HCT116 (cell line): ENCODE measurements around the gene TRIM24. TPM values are rescaled to one million over a fixed set of nuclear protein-coding genes. Genes with fewer than 3 reads are reported as not detected.

Experiments
- ATAC-seq: fragments of 200-7000 bp; cut with Tn5 transposase; 2 replicates; pipeline ENCODE4 v1.9.1; 2020; ENCODE audit warnings: mild to moderate bottlenecking, moderate library complexity
- BruUV-seq: library from RNA; stranded (reverse); fragments of 400-500 nt; replicated peaks from 2 replicates; lab custom pipeline; 2021; lab: Mats Ljungman, UMichigan
- CTCF ChIA-PET: fragments of 300-600 bp; sonication (Branson Sonifier 250); formaldehyde crosslinking; loops from one replicate; lab custom pipeline; 2021; ENCODE audit warnings: antibody characterized with exemption; lab: Charles Lee
- POLR2A ChIA-PET: fragments of 300-600, 350-600 bp; sonication (Branson Sonifier 250); formaldehyde crosslinking; loops from one replicate; lab custom pipeline; 2021; ENCODE audit warnings: antibody characterized with exemption; lab: Charles Lee
- RAD21 ChIA-PET, 2 experiments: fragments of 300-600 bp; sonication (Branson Sonifier 250); formaldehyde crosslinking; loops; one replicate each; lab custom pipeline; 2023; ENCODE audit warnings: low total read pairs in 2 of 2; ENCODE audit not compliant: uncharacterized antibody in 2 of 2, unreplicated experiment in 2 of 2, low non-redundant PET in 1 of 2; lab: Charles Lee
- DNase-seq: peaks from one replicate; pipeline ENCODE4 v3.0.0-alpha.2; 2010; ENCODE audit warnings: low read depth, low spot score
- H2AFZ ChIP-seq: fragments of 200-600 bp; shearing (Covaris generic), sonication (generic); 2 replicates; pipeline ENCODE4 v1.6.1; 2017; ENCODE audit warnings: low read depth, mixed run types, mixed read lengths, antibody characterized with exemption, low read length; ENCODE audit not compliant: poor library complexity, severe bottlenecking
- H3K27ac ChIP-seq: 2 replicates; pipeline ENCODE4 v1.5.1; 2012; ENCODE audit warnings: low read depth, low read length
- H3K27me3 ChIP-seq: fragments of 200-600 bp; sonication (generic); 2 replicates; pipeline ENCODE4 v1.6.1; 2016; ENCODE audit warnings: mixed run types, low read length, mixed read lengths; ENCODE audit not compliant: insufficient read depth
- H3K36me3 ChIP-seq, 2 experiments: fragments of 200-500 bp in 1 of 2; fragments of 200-600 bp in 1 of 2; sonication (Bioruptor generic) in 1 of 2; sonication (generic) in 1 of 2; 2 replicates each; pipeline versions ENCODE4 v1.5.1 to v1.6.1; 2014 to 2016; ENCODE audit warnings: low read length in 2 of 2, inconsistent platforms in 1 of 2, mixed read lengths in 1 of 2, mixed run types in 1 of 2; ENCODE audit not compliant: insufficient read depth in 2 of 2, control insufficient read depth in 1 of 2
- H3K4me1 ChIP-seq, 2 experiments: fragments of 200-600 bp in 1 of 2; sonication (generic) in 1 of 2; 2 replicates each; pipeline versions ENCODE4 v1.5.1 to v1.6.1; 2012 to 2017; ENCODE audit warnings: low read length in 2 of 2, inconsistent platforms in 1 of 2, mild to moderate bottlenecking in 1 of 2, mixed read lengths in 1 of 2, mixed run types in 1 of 2, moderate library complexity in 1 of 2; ENCODE audit not compliant: insufficient read depth in 2 of 2, control insufficient read depth in 1 of 2
- H3K4me2 ChIP-seq: fragments of 200-600 bp; sonication (generic); 2 replicates; pipeline ENCODE4 v1.6.1; 2017; ENCODE audit warnings: mixed run types, low read length, mixed read lengths
- H3K4me3 ChIP-seq, 2 experiments: fragments of 200-600 bp in 1 of 2; sonication (generic) in 1 of 2; replicated peaks in 1 of 2; 2 replicates each; pipeline ENCODE4 v1.5.1; 2011 to 2016; ENCODE audit warnings: low read length in 2 of 2, control low read depth in 1 of 2, low read depth in 1 of 2, mild to moderate bottlenecking in 1 of 2, mixed read lengths in 1 of 2, mixed run types in 1 of 2
- H3K79me2 ChIP-seq: fragments of 200-600 bp; sonication (generic); 2 replicates; pipeline ENCODE4 v1.6.1; 2017; ENCODE audit warnings: mild to moderate bottlenecking, mixed run types, low read length, moderate library complexity, mixed read lengths; ENCODE audit not compliant: insufficient read depth
- H3K9ac ChIP-seq: fragments of 200-600 bp; sonication (generic); 2 replicates; pipeline ENCODE4 v1.6.1; 2016; ENCODE audit warnings: low read length, mixed read lengths
- H3K9me2 ChIP-seq: fragments of 200-600 bp; sonication (generic), shearing (Covaris generic); 2 replicates; pipeline ENCODE4 v1.6.1; 2017; ENCODE audit warnings: mixed run types, mild to moderate bottlenecking, moderate library complexity; ENCODE audit not compliant: insufficient read depth
- H3K9me3 ChIP-seq, 2 experiments: fragments of 200-500 bp in 1 of 2; fragments of 200-600 bp in 1 of 2; sonication (Bioruptor generic) in 1 of 2; sonication (generic) in 1 of 2; 2 replicates each; pipeline ENCODE4 v1.6.1; 2014 to 2017; ENCODE audit warnings: low read length in 2 of 2, mixed read lengths in 2 of 2, inconsistent platforms in 1 of 2, low read depth in 1 of 2, mild to moderate bottlenecking in 1 of 2, mixed run types in 1 of 2, moderate library complexity in 1 of 2; ENCODE audit not compliant: control insufficient read depth in 1 of 2, insufficient read depth in 1 of 2
- H4K20me1 ChIP-seq: fragments of 200-600 bp; sonication (generic), shearing (Covaris generic); 2 replicates; pipeline ENCODE4 v1.6.1; 2017; ENCODE audit warnings: mixed run types, mild to moderate bottlenecking, moderate library complexity; ENCODE audit not compliant: insufficient read depth
- ATF3 ChIP-seq: IDR thresholded peaks from 2 replicates; pipeline ENCODE4 v1.6.1; 2012
- CBX3 ChIP-seq: IDR thresholded peaks from 2 replicates; pipeline ENCODE4 v1.6.1; 2012; ENCODE audit warnings: low read depth
- CTCF ChIP-seq, 3 experiments: fragments of 200-600 bp in 1 of 3; sonication (generic) in 1 of 3; IDR thresholded peaks in 2 of 3; conservative IDR thresholded peaks in 1 of 3; 2 replicates each; pipeline ENCODE4 v1.5.1; 2012 to 2017; ENCODE audit warnings: low read depth in 2 of 3, low read length in 2 of 3, antibody characterized with exemption in 1 of 3, borderline replicate concordance in 1 of 3, control low read depth in 1 of 3, mild to moderate bottlenecking in 1 of 3, mixed read lengths in 1 of 3, mixed run types in 1 of 3, moderate library complexity in 1 of 3; ENCODE audit not compliant: insufficient read depth in 1 of 3
- ELF1 ChIP-seq: IDR thresholded peaks from 2 replicates; pipeline ENCODE4 v1.6.1; 2012; ENCODE audit warnings: low read depth, borderline replicate concordance
- EZH2 ChIP-seq: fragments of 200-600 bp; sonication (generic); IDR thresholded peaks from 2 replicates; pipeline ENCODE4 v1.6.1; 2017; ENCODE audit warnings: antibody characterized with exemption, mixed run types
- EZH2phosphoT487 ChIP-seq: fragments of 200-600 bp; IDR thresholded peaks from 2 replicates; pipeline ENCODE4 v1.6.1; 2018; ENCODE audit warnings: antibody characterized with exemption, borderline replicate concordance
- FOSL1 ChIP-seq: IDR thresholded peaks from 2 replicates; pipeline ENCODE4 v1.6.1; 2012; ENCODE audit warnings: low read depth
- MAX ChIP-seq: IDR thresholded peaks from 2 replicates; pipeline ENCODE4 v1.6.1; 2012
- POLR2A ChIP-seq: IDR thresholded peaks from 2 replicates; pipeline ENCODE4 v1.7.0; 2011; ENCODE audit warnings: borderline replicate concordance; ENCODE audit not compliant: insufficient read depth, insufficient read length; ENCODE audit errors: extremely low read depth
- POLR2AphosphoS5 ChIP-seq: IDR thresholded peaks from 2 replicates; pipeline ENCODE4 v1.6.1; 2011; ENCODE audit warnings: mild to moderate bottlenecking, low read depth, low read length, moderate library complexity
- REST ChIP-seq: IDR thresholded peaks from 2 replicates; pipeline ENCODE4 v1.6.1; 2012; ENCODE audit warnings: low read depth
- SIN3A ChIP-seq: IDR thresholded peaks from 2 replicates; pipeline ENCODE4 v1.6.1; 2012; ENCODE audit warnings: low read depth
- SP1 ChIP-seq: IDR thresholded peaks from 2 replicates; pipeline ENCODE4 v1.6.1; 2012; ENCODE audit warnings: low read depth
- SRF ChIP-seq: IDR thresholded peaks from 2 replicates; pipeline ENCODE4 v1.6.1; 2012; ENCODE audit warnings: low read depth
- TCF7L2 ChIP-seq: IDR thresholded peaks from 2 replicates; pipeline ENCODE4 v1.7.0; 2011; ENCODE audit warnings: borderline replicate concordance, inconsistent platforms; ENCODE audit not compliant: insufficient read depth, insufficient read length; ENCODE audit errors: extremely low read depth
- YY1 ChIP-seq: IDR thresholded peaks from 2 replicates; pipeline ENCODE4 v1.6.1; 2011; ENCODE audit warnings: low read length, low read depth, moderate library complexity, mild to moderate bottlenecking; ENCODE audit not compliant: insufficient replicate concordance; ENCODE audit errors: extremely low read depth
- ZBTB33 ChIP-seq: IDR thresholded peaks from 2 replicates; pipeline ENCODE4 v1.6.1; 2011; ENCODE audit warnings: mild to moderate bottlenecking, low read length, moderate library complexity; ENCODE audit not compliant: insufficient replicate concordance; ENCODE audit errors: extremely low read depth
- ZFX ChIP-seq: fragments of 450-650 bp; IDR thresholded peaks from 2 replicates; pipeline ENCODE4 v1.6.1; 2017
- ZNF274 ChIP-seq: fragments of 200-500 bp; sonication (Bioruptor generic); IDR thresholded peaks from 2 replicates; pipeline ENCODE4 v1.6.1; 2014; ENCODE audit warnings: mild to moderate bottlenecking, low read depth, low read length, inconsistent platforms
- intact Hi-C: fragments of 100-400 bp; cut with micrococcal nuclease; formaldehyde crosslinking; loops from 2 replicates; pipeline ENCODE4 v1.10.0; 2022
- total RNA-seq: library from RNA; stranded (reverse); gene quantifications from one replicate; pipeline ENCODE4 v1.2.1, GENCODE V29; 2021; ENCODE audit not compliant: unreplicated experiment

The TRIM24 gene
- total RNA-seq, 1 experiment from 2014 or later = 12.8 TPM

GRCh38 chr7:138551102-138551501 lies 91.0 kb downstream of the TRIM24 start:
- Histone ChIP-seq H3K4me1 (no peaks in the 10 kb centered on the region), H3K36me3 (peaks cover 0 to 12% of the 10 kb centered on the region in 2 experiments; a peak in 1 of 4 replicates), H3K79me2 (no peaks in the 10 kb centered on the region), H3K9me3 (peaks cover 0 to 3% of the 10 kb centered on the region in 2 experiments; a peak in 1 of 4 replicates), H3K9ac (no peak overlapping the region), H3K27ac (no peak overlapping the region), H3K4me3 (no peak overlapping the region), H3K9me2 (no peaks in the 10 kb centered on the region), H3K27me3 (no peaks in the 10 kb centered on the region), H3K4me2 (no peak overlapping the region)
- ChIA-PET RAD21 (no interaction called here), CTCF (no interaction called here)
- BruUV-seq = no TSS peak
- intact Hi-C loops = no loop called here
- ATAC-seq = no peak
- TF ChIP-seq SIN3A (no peak), CBX3 (no peak), EZH2phosphoT487 (no peak), SP1 (no peak), EZH2 (no peak), YY1 (no peak), ZFX (no peak), ZBTB33 (no peak), POLR2AphosphoS5 (no peak), TCF7L2 (no peak), REST (no peak), MAX (no peak), CTCF (IDR thresholded peaks at IDR 0.05 in 2 of 3, conservative IDR thresholded peaks at IDR 0.05 in 1 of 3; ENCODE audit: borderline replicate concordance in 1 of 3, insufficient read depth in 1 of 3, low read depth in 2 of 3, low read length in 2 of 3) (no peak), POLR2A (no peak), FOSL1 (no peak), SRF (no peak), ATF3 (no peak), ELF1 (no peak), ZNF274 (no peak)
- TF ChIP-seq, all 23 proteins: peak for 0
- POLR2A ChIA-PET = no interaction called here
- DNase-seq = no peak
- Histone ChIP-seq H4K20me1 (no peaks in the 10 kb centered on the region), H2AFZ (no peak overlapping the region)
